Lower lobe of right lung (tissue), 2 donors: ENCODE data around the gene TTC31. TPM values are rescaled to one million over a fixed set of nuclear protein-coding genes. Genes with fewer than 3 reads are reported as not detected.

Source experiments
- ATAC-seq, 2 donors: fragments of 200-7000 bp; cut with Tn5 transposase; one replicate each; pipeline ENCODE4 v1.9.1; 2020 to 2022; ENCODE audit warnings: mild to moderate bottlenecking in 2 of 2, moderate library complexity in 2 of 2
- DNase-seq: peaks from one replicate; pipeline ENCODE4 v3.0.0-alpha.2; 2020
- H3K27ac ChIP-seq: fragments of 200-600 bp; one replicate; pipeline ENCODE4 v1.8.0; 2022
- H3K27me3 ChIP-seq: fragments of 200-600 bp; one replicate; pipeline ENCODE4 v1.8.0; 2022; ENCODE audit warnings: low read depth
- H3K36me3 ChIP-seq: fragments of 200-600 bp; one replicate; pipeline ENCODE4 v1.8.0; 2022; ENCODE audit warnings: mild to moderate bottlenecking
- H3K4me1 ChIP-seq: fragments of 200-600 bp; one replicate; pipeline ENCODE4 v1.8.0; 2022
- H3K4me3 ChIP-seq: fragments of 200-600 bp; one replicate; pipeline ENCODE4 v1.8.0; 2022; ENCODE audit warnings: mild to moderate bottlenecking
- H3K9me3 ChIP-seq: fragments of 200-600 bp; one replicate; pipeline ENCODE4 v1.8.0; 2022
- intact Hi-C: fragments of 100-400 bp; cut with DNase I; formaldehyde crosslinking; loops from one replicate; pipeline ENCODE4 v1.11.0; 2022
- total RNA-seq: library from RNA; stranded (reverse); fragmentation: NEBNext Ultra II Directional; extraction: Animal tissue kit (Norgen Biotek cat#: 25700); gene quantifications from one replicate; pipeline ENCODE4 v1.2.1, GENCODE V29; 2021
- TF ChIP-seq, protein P1 (sequence below): fragments of 200-600 bp; IDR thresholded peaks from one replicate; pipeline ENCODE4 v1.8.0; 2022; ENCODE audit warnings: antibody characterized with exemption, mild to moderate bottlenecking
- donor health status: DM: no; HTN: yes; CAD: no; lungs with severe emphysema.

The TTC31 gene
- total RNA-seq, 1 donor from 2014 or later = 23.0 TPM

DNA sequence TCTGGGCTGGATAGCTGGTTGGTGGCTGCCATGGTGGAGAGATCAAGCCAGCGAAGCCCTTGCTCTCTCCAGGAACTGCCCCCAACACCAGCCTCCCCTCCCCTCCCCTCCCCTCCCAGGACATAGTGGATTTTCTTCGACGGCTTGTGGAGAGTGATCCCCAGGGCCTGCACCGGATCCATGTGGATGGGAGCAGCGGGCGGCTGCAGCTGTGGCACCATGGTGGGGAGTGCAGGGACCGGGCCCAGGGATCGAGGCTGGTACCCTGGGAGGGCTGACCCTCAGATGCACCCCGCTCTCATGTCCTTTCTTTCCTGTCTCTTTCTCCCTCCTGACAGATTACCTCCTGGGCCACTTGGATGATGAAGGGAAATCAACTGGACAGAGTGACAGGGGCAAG is 7.0 kb downstream of the TTC31 start:
- DNase-seq = peak; percentile 22
- intact Hi-C loops = no loop called here
- Histone ChIP-seq H3K27me3 (no peaks in the 10 kb centered on the region), H3K36me3 (peaks cover 85% of the 10 kb centered on the region), H3K27ac (no peak overlapping the region), H3K4me1 (no peaks in the 10 kb centered on the region), H3K4me3 (no peak overlapping the region), H3K9me3 (no peaks in the 10 kb centered on the region)
- no peak for ATAC-seq
- TF ChIP-seq, protein P1, sequence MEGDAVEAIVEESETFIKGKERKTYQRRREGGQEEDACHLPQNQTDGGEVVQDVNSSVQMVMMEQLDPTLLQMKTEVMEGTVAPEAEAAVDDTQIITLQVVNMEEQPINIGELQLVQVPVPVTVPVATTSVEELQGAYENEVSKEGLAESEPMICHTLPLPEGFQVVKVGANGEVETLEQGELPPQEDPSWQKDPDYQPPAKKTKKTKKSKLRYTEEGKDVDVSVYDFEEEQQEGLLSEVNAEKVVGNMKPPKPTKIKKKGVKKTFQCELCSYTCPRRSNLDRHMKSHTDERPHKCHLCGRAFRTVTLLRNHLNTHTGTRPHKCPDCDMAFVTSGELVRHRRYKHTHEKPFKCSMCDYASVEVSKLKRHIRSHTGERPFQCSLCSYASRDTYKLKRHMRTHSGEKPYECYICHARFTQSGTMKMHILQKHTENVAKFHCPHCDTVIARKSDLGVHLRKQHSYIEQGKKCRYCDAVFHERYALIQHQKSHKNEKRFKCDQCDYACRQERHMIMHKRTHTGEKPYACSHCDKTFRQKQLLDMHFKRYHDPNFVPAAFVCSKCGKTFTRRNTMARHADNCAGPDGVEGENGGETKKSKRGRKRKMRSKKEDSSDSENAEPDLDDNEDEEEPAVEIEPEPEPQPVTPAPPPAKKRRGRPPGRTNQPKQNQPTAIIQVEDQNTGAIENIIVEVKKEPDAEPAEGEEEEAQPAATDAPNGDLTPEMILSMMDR = no peak

DNA sequence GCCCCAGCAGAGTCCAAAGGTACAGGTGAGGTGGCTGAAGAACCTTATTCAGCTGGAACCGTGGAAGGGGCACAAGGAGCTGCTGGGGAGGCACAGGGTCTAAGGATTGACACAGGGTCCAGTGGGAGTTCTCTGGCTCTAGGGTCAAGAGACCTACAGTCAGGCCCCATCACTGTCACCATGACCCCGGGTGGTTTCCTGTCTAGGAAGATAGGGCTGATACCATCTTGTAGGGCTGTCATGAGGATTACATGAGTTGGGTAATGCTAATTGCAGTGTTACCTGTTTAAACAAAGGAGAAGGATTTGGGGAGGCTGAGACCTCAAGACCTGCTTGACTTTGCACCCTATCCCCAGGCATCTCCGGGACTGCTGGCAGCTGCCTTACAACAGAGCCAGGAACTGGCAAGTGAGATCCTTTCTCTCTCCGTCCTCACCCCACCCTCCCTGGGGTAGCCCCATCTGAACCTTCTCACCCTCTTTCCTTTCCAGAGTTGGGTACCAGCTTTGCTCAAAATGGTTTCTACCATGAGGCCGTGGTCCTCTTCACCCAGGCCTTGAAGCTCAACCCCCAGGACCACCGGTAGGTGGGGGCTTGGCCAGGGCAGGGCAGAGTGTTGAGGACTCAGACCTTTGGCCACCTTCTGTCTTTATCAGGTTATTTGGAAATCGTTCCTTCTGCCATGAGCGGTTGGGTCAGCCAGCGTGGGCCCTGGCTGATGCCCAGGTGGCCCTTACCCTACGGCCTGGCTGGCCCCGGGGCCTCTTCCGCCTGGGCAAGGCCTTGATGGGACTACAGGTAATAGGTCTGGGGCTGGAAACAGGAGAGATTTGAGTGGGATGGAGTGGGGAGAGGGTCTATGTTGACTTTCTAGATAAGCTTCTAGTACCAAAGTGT is 9.0 kb downstream of the TTC31 start:
- no peak overlapping the region for H3K4me3 ChIP-seq
- peak; percentile 28 for DNase-seq
- TF ChIP-seq, protein P1 = no peak
- peaks cover 65% of the 10 kb centered on the region for H3K36me3 ChIP-seq
- no peaks in the 10 kb centered on the region for H3K4me1 ChIP-seq
- intact Hi-C loops = no loop called here
- no peak overlapping the region for H3K27ac ChIP-seq
- H3K9me3 ChIP-seq = no peaks in the 10 kb centered on the region
- ATAC-seq = no peak
- no peaks in the 10 kb centered on the region for H3K27me3 ChIP-seq

DNA sequence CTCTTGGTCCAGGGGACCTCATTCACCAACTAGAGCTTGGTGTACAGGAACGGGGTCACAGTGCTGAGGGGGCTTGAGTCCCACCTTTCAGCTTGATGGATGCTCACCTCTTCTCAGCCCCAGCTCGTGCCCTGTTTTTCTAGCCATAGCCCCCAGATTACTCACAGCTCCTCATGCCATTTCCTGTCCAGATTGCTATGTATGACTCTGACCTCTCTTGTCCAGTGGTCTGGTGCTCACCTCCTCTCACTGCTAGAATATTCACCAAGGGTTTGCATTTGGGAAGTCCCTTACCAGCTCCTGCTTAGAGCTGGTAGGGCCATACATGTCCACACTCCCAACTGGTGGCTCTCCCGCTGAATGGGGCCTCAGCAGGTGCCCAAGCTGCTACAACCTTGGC is 10.7 kb downstream of the TTC31 start:
- DNase-seq (no peak), ATAC-seq (no peak)
- Histone ChIP-seq H3K4me1 (peaks cover 13% of the 10 kb centered on the region), H3K27ac (no peak overlapping the region), H3K9me3 (no peaks in the 10 kb centered on the region), H3K4me3 (no peak overlapping the region), H3K36me3 (peaks cover 50% of the 10 kb centered on the region), H3K27me3 (peaks cover 15% of the 10 kb centered on the region)
- TF ChIP-seq, protein P1 = no peak
- intact Hi-C loops = no loop called here

DNA sequence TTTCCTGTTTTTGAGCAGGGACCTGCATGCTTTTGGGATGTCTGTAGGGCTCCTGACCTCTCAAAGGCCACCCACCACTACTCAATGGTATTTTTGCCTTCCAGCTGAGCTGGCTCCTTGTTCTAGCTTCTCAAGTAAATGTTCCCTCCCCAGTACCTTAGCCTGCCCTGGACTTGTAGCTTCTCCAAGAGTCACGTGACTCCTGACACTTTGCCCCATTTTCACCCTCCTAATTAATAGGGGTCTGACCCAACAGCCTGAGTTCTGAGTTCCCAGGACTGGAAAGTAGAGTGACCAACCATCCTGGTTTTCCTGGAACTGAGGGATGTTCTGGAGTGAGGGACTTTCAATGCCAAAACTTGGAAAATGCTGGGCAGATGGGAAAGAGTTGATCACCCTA is 12.6 kb downstream of the TTC31 start:
- H3K27ac ChIP-seq = no peak overlapping the region
- H3K9me3 ChIP-seq = no peaks in the 10 kb centered on the region
- H3K36me3 ChIP-seq = peaks cover 39% of the 10 kb centered on the region
- H3K4me1 ChIP-seq = peaks cover 26% of the 10 kb centered on the region
- ATAC-seq (no peak), DNase-seq (no peak)
- intact Hi-C loops = no loop called here
- H3K27me3 ChIP-seq = peaks cover 34% of the 10 kb centered on the region
- TF ChIP-seq, protein P1 = no peak
- H3K4me3 ChIP-seq = no peak overlapping the region

DNA sequence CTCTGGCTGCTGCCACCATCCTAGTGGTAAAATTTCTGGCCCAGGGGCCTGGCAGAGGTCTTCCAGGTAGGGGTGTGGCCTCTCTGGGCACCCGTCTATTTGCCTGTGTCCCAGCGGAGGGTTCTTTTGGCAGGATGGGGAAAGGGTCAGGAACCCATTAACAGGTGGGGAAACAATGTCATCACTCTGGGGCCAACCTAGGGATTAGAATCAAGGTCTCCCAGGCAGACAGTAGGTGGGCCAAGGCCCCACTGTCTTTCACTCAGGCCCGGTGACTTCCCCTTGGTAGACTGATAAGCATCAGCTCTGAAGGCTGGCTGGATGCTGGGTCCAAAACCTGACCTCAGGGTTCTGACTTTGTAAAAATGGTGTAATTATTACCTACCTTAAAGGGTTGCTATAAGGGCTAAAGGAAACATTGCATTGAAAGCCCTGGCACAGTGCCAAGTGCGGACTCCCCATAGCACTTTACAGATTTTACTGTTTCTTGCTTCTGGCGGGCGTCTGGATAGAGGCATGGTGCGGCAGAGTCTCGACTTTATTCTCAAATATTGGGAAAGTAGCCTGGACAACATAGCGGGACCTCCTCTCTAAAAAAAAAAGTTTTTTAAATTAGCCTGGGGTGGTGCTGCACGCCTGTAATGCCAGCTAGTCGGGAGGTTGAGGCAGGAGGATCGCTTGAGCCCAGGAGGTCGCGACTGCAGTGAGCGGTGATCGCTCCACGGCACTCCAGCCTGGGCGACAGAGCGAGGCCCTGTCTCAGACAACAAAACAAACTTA is 14.3 kb downstream of the TTC31 start:
- intact Hi-C loops = no loop called here
- Histone ChIP-seq H3K4me1 (peaks cover 30% of the 10 kb centered on the region), H3K9me3 (no peaks in the 10 kb centered on the region), H3K27me3 (peaks cover 42% of the 10 kb centered on the region), H3K27ac (no peak overlapping the region), H3K4me3 (peak overlapping the region; percentile 47), H3K36me3 (peaks cover 22% of the 10 kb centered on the region)
- TF ChIP-seq, protein P1 = no peak
- peak; percentile 35 for DNase-seq
- ATAC-seq = no peak
